HepG2 (cell line): ENCODE data around the gene RLF.

Experiments
- FOXM1 ChIP-seq: sonication (generic); formaldehyde crosslinking; IDR thresholded peaks from 2 replicates; pipeline ENCODE4 v1.5.0; 2020; ENCODE audit warnings: missing genetic modification reagents
- MTA3 ChIP-seq: sonication (generic); formaldehyde crosslinking; IDR thresholded peaks from 2 replicates; pipeline ENCODE4 v1.4.0; 2020; ENCODE audit warnings: missing genetic modification reagents
- SAFB2 ChIP-seq: sonication (generic); formaldehyde crosslinking; IDR thresholded peaks from 2 replicates; pipeline ENCODE4 v1.5.1; 2020; ENCODE audit warnings: missing genetic modification reagents, low read depth, mild to moderate bottlenecking, borderline replicate concordance
- TAF1 ChIP-seq: sonication (generic); formaldehyde crosslinking; IDR thresholded peaks from 2 replicates; pipeline ENCODE4 v1.4.0; 2020; ENCODE audit warnings: missing genetic modification reagents

DNA sequence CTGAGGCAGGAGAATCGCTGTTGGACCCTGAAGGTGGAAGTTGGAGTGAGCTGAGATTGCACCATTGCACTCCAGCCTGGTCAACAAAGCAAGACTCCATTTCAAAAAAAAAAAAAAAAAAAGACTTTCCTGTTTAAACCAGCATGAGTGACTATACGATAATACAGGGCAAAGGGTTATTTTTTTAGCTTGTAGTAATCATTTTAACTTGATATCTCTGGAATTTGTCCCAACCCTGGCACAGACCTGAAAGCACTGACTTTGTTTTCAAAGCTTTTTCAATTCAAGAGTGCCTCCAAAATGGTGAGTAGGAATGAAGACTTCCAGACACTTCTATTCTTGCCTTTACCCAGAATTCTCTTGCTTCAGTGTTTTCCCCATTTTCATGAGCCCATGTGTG lies 82.2 kb downstream of the RLF start:
- no peak for TF ChIP-seq TAF1 (CRISPR knock-in tag)
- no peak for TF ChIP-seq FOXM1
- no peak for TF ChIP-seq MTA3
- no peak for TF ChIP-seq SAFB2 (CRISPR knock-in tag)
